SH-SY5Y (cell line): ENCODE results near the gene ATE1.

ENCODE experiments used
- GATA2 ChIP-seq: IDR thresholded peaks from 2 replicates; pipeline ENCODE4 v1.6.1; 2011; ENCODE audit warnings: mild to moderate bottlenecking, low read depth, low read length
- GATA3 ChIP-seq: IDR thresholded peaks from 2 replicates; pipeline ENCODE4 v1.6.1; 2011; ENCODE audit warnings: low read depth, mild to moderate bottlenecking, low read length, moderate library complexity

The ATE1 gene

GRCh38 chr10:121833387-121833786 is 94.4 kb downstream of the ATE1 start:
- TF ChIP-seq GATA3, result no peak
- TF ChIP-seq GATA2, result no peak

GRCh38 chr10:121832647-121833046 is 95.2 kb downstream of the ATE1 start:
- TF ChIP-seq GATA3 (no peak), GATA2 (no peak)

- no peak for TF ChIP-seq GATA2
- no peak for TF ChIP-seq GATA3
Measured at GRCh38 chr10:121831777-121832176, 96.1 kb downstream of the ATE1 start.

GRCh38 chr10:121831237-121831636 is 96.6 kb downstream of the ATE1 start:
- TF ChIP-seq GATA3, result no peak
- no peak for TF ChIP-seq GATA2

- TF ChIP-seq GATA3 (no peak), GATA2 (no peak)
Measured at GRCh38 chr10:121830101-121830500, 97.7 kb downstream of the ATE1 start.

- TF ChIP-seq GATA2 (no peak), GATA3 (no peak)
Measured at GRCh38 chr10:121828045-121828444, 99.8 kb downstream of the ATE1 start.

- TF ChIP-seq GATA3 (no peak), GATA2 (no peak)
Measured at GRCh38 chr10:121823993-121824463, 103.8 kb downstream of the ATE1 start.

- TF ChIP-seq GATA3 (no peak), GATA2 (no peak)
Measured at GRCh38 chr10:121822724-121823123, 105.1 kb downstream of the ATE1 start.

- TF ChIP-seq GATA2 (no peak), GATA3 (no peak)
Measured at GRCh38 chr10:121822180-121822579, 105.7 kb downstream of the ATE1 start.

- no peak for TF ChIP-seq GATA3
- TF ChIP-seq GATA2, result no peak
Measured at GRCh38 chr10:121819049-121819448, 108.8 kb downstream of the ATE1 start.

- TF ChIP-seq GATA3, result no peak
- no peak for TF ChIP-seq GATA2
Measured at GRCh38 chr10:121818599-121818998, 109.2 kb downstream of the ATE1 start.

GRCh38 chr10:121816197-121816596 is 111.6 kb downstream of the ATE1 start:
- no peak for TF ChIP-seq GATA3

- TF ChIP-seq GATA2, result no peak
- no peak for TF ChIP-seq GATA3
Measured at GRCh38 chr10:121813857-121814256, 114.0 kb downstream of the ATE1 start.

GRCh38 chr10:121813211-121813815 is 114.5 kb downstream of the ATE1 start:
- TF ChIP-seq GATA3 (no peak), GATA2 (no peak)

GRCh38 chr10:121812031-121812430 is 115.8 kb downstream of the ATE1 start:
- TF ChIP-seq GATA3, result no peak
- no peak for TF ChIP-seq GATA2

GRCh38 chr10:121811386-121811785 is 116.4 kb downstream of the ATE1 start:
- TF ChIP-seq GATA2, result no peak
- no peak for TF ChIP-seq GATA3
